ENCODE data around the gene NDUFC2.
A peak's percentile ranks its signal among the peaks of the same experiment; 100 is the strongest.

NDUFC2 gene

GRCh38 chr11:78025378-78025777, 54.3 kb downstream of the NDUFC2 start:
- DNase-seq: no peak

DNA sequence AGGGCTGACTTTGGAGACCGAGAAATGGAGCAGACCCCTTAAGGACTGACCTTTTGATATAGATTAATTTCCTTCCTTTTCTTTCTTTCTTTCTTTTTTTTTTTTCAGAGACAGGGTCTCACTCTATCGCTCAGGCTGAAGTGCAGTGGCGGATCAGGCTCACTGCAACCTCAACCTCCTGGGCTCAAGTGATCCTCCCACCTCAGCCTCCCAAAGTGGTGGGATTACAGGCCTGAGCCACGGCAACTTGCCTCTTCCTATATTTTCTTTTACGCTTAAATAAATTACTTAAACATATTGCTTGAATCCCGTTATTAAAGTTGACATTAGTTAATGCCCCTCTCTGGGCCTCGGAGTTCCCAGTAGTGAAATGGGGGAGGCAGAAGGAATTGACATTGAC, 56.2 kb downstream of the NDUFC2 start:
- DNase-seq: no peak

GRCh38 chr11:78022397-78023396, 57.0 kb downstream of the NDUFC2 start, which contains the start of gene KCTD14:
Gene KCTD14, minus strand, starts transcription at chr11:78023276. Its CDS starts 27 bp downstream, at chr11:78023249.
- DNase-seq: peak; percentile 68

DNA sequence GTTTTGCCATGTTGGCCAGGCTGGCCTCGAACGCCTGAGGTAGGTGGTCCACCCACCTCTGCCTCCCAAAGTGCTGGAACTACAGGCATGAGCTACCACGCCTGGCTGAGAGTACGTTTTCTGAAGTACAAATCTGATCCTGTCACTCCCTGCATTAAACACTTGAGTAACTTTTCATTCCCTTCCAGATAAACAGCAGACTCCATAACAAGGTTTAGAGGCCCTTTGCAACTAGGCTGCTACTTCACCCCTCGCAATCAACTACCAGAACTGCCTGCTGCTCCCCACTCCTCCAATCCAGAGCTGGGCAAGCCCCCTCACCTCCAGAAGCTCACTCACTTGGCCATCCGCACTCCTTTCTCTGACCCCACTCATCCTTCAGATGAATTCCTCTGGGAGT, 58.1 kb downstream of the NDUFC2 start:
- no peak for DNase-seq

DNA sequence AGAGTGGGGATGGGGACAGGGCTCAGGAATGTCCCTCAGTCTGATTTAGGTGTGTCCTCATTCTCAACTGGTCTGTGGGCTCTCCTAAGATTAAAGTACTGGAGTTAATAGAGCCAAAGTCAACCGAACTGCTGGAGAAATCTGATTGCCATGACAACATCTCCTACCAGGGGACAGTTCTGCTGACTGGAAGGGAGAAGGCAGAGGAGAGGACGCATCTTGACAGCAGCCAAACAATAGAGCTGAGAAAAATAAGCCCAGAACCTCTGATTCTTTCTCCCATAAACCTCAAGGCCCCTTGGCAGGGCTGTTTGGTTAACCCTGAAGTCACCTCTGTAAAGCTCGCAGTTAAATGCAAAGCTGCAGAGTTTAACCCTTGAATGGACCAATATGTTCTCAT, 59.4 kb downstream of the NDUFC2 start:
- peak; percentile 35 for DNase-seq

GRCh38 chr11:78019808-78020207, 59.9 kb downstream of the NDUFC2 start:
- no peak for DNase-seq
